Activated T-helper 1 cell treated with anti-CD3 and anti-CD28 coated beads, Interleukin-12 subunit alpha, Interleukin-12 subunit beta, Interleukin-2, Interleukin-4 antibody, amounts not matched to agents 30 ng/mL and 10 ng/mL and 1 ng/mL, durations not matched to agents 14 hours and 24 hours and 36 hours (primary cell): Measurements from ENCODE around the gene GLT8D2. TPM values are rescaled to one million over a fixed set of nuclear protein-coding genes. Genes with fewer than 3 reads are reported as not detected.
"Not testable (repeated sequence)": the region's sequence is repeated elsewhere in the genome, so short reads cannot be mapped to it uniquely, and the experiment has no call there.

ENCODE experiments used
- DNase-seq: peaks from one replicate; pipeline ENCODE4 v3.0.0; 2021; ENCODE audit warnings: low spot score
- H3K27ac Mint-ChIP-seq: one replicate; pipeline ENCODE4 v1.8.0; 2021; ENCODE audit warnings: mild to moderate bottlenecking, mixed read lengths
- H3K27me3 Mint-ChIP-seq: one replicate; pipeline ENCODE4 v1.8.0; 2022; ENCODE audit warnings: mild to moderate bottlenecking, moderate library complexity, mixed read lengths; ENCODE audit not compliant: insufficient read depth
- H3K36me3 Mint-ChIP-seq: one replicate; pipeline ENCODE4 v1.8.0; 2021; ENCODE audit warnings: low read depth, mixed read lengths
- H3K4me1 Mint-ChIP-seq: one replicate; pipeline ENCODE4 v1.8.0; 2021; ENCODE audit warnings: low read depth, mixed read lengths
- H3K4me3 Mint-ChIP-seq: one replicate; pipeline ENCODE4 v1.8.0; 2021; ENCODE audit warnings: mild to moderate bottlenecking, moderate library complexity, mixed read lengths
- H3K9me3 Mint-ChIP-seq: one replicate; pipeline ENCODE4 v1.8.0; 2021; ENCODE audit warnings: mixed read lengths
- intact Hi-C: fragments of 100-400 bp; cut with micrococcal nuclease; formaldehyde crosslinking; loops from one replicate; pipeline ENCODE4 v1.15.1; 2024
- total RNA-seq: library from RNA; stranded (reverse); gene quantifications from 2 replicates; pipeline ENCODE4 v1.2.3, GENCODE V29; 2022

GLT8D2 gene
- total RNA-seq, 1 donor from 2014 or later = 0.13 TPM

DNA sequence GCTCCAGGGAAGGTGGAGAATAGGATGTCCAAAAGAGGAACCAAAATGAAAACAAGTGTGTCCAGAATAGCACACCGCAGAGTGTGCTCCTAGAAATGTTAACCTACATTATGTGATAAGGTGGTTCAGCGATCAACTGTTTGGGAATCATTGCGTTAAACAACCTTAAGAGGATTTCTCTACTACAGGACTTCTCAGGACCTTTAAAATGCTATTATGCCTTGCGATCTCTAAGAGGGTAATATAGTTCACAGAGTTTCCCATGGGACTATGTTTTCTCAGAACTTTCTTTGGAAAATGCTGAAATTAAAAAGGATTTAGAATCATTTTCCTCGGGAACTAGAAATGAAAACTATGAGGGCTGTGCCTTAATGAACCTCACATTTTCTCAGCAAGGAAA is 1.8 kb downstream of the GLT8D2 start:
- no peak overlapping the region for H3K4me3 Mint-ChIP-seq
- intact Hi-C loops = no loop called here
- no peaks in the 10 kb centered on the region for H3K9me3 Mint-ChIP-seq
- peaks cover 7% of the 10 kb centered on the region for H3K4me1 Mint-ChIP-seq
- H3K27me3 Mint-ChIP-seq = peaks cover 45% of the 10 kb centered on the region
- no peak overlapping the region for H3K27ac Mint-ChIP-seq
- no peaks in the 10 kb centered on the region for H3K36me3 Mint-ChIP-seq
- no peak for DNase-seq

DNA sequence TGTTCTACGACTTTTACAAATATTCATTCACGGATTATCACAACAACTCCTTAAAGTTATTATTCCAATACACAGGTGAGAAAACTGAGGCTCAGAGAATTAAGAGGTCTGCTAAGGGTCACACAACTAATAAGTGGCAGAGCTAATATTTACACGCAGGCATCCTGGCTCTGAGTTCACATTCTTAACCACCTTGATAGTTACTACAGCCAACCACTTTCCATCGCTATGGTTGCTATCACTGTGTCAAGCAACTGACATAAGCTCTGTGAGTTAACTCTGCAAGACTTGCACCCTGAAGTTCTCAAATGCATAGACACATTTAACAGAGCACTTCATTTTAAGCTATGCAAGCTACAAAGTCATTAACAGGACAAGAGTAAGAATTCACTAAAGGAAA is 3.7 kb downstream of the GLT8D2 start:
- H3K27ac Mint-ChIP-seq = no peak overlapping the region
- H3K36me3 Mint-ChIP-seq = no peaks in the 10 kb centered on the region
- no peak for DNase-seq
- intact Hi-C loops = no loop called here
- H3K4me1 Mint-ChIP-seq = peaks cover 7% of the 10 kb centered on the region
- H3K9me3 Mint-ChIP-seq = no peaks in the 10 kb centered on the region
- H3K4me3 Mint-ChIP-seq = no peak overlapping the region
- peaks cover 35% of the 10 kb centered on the region for H3K27me3 Mint-ChIP-seq

DNA sequence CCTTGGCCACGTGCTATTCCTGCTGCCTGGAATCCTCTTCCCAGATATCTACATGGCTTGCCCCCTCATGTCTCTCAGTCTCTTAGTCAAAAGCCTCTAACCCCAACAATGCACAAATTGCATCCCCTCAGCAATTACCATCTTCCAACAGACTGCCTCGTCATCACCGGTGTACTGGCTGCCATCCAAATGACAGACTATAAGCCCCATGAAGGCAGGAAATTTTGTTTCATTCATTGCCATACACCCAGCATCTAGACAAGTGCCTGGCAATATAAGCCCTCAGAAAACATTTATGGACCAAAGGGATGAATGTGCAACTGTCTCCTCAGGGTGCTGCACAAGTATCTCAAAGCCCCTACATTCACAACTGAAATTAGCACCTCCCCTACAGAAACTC is 5.8 kb downstream of the GLT8D2 start:
- no peak for DNase-seq
- Mint-ChIP-seq H3K27ac (no peak overlapping the region), H3K36me3 (no peaks in the 10 kb centered on the region), H3K4me3 (no peak overlapping the region), H3K27me3 (peaks cover 17% of the 10 kb centered on the region), H3K9me3 (no peaks in the 10 kb centered on the region), H3K4me1 (no peaks in the 10 kb centered on the region)
- intact Hi-C loops = no loop called here

GRCh38 chr12:104042580-104042979 is 7.4 kb downstream of the GLT8D2 start:
- intact Hi-C loops = no loop called here
- DNase-seq = no peak
- no peaks in the 10 kb centered on the region for H3K36me3 Mint-ChIP-seq
- no peak overlapping the region for H3K4me3 Mint-ChIP-seq
- H3K4me1 Mint-ChIP-seq = no peaks in the 10 kb centered on the region
- H3K27ac Mint-ChIP-seq = no peak overlapping the region
- H3K27me3 Mint-ChIP-seq = peaks cover 10% of the 10 kb centered on the region
- no peaks in the 10 kb centered on the region for H3K9me3 Mint-ChIP-seq

- H3K27ac Mint-ChIP-seq, H3K36me3 Mint-ChIP-seq, intact Hi-C loops, H3K4me3 Mint-ChIP-seq, DNase-seq, H3K4me1 Mint-ChIP-seq, H3K9me3 Mint-ChIP-seq: not testable (repeated sequence)
- H3K27me3 Mint-ChIP-seq = peaks cover 23% of the 10 kb centered on the region
Measured at GRCh38 chr12:104039769-104040168, 10.2 kb downstream of the GLT8D2 start.

GRCh38 chr12:104036143-104036542 is 13.8 kb downstream of the GLT8D2 start:
- H3K27ac Mint-ChIP-seq, H3K4me1 Mint-ChIP-seq: not testable (repeated sequence)

GRCh38 chr12:104030596-104030995 is 19.4 kb downstream of the GLT8D2 start:
- H3K4me1 Mint-ChIP-seq, H3K36me3 Mint-ChIP-seq, H3K27ac Mint-ChIP-seq, DNase-seq, H3K4me3 Mint-ChIP-seq, intact Hi-C loops, H3K9me3 Mint-ChIP-seq, H3K27me3 Mint-ChIP-seq: not testable (repeated sequence)

More at GRCh38 chr12:104036143-104036542, 13.8 kb downstream of the GLT8D2 start:
- H3K27me3 Mint-ChIP-seq = peaks cover 21% of the 10 kb centered on the region
- intact Hi-C loops, H3K36me3 Mint-ChIP-seq, H3K4me3 Mint-ChIP-seq, H3K9me3 Mint-ChIP-seq, DNase-seq: not testable (repeated sequence)

DNA sequence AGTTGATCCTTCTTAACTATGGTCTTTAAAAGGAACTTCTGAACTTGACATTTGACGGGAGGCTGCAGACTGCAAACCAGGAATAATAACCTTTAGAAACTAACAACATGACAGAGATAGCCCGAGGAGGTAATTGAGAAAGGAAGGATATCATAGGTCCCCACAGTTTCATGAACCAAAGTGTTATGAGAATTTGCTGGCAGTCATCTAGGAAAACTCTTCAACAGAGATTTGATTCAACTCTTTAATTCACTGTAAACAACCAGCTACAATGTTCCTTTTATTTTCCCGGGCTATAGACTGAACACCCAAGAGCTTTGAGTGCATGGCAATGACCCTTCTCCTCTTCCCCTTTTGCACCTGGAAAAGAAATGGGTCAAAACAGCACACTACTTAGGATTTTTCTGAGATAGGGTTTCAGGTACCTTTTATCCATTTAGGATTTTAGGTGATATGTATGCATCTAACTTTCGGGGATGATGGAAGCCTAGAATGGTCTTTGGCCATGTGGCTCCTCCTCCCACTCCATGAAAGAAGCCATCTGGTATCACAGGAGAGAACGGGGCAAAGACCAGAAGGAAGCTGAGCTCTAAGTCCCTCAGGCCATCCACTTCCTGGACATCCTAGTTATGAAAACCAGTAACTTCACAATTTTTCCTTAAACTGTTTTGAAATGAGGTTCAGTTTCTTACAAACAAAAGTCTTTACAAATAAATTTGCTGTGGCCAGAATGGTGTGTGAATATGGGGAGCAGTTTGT is 23.0 kb downstream of the GLT8D2 start:
- no peak for DNase-seq
- H3K27me3 Mint-ChIP-seq = peaks cover 6% of the 10 kb centered on the region
- no peaks in the 10 kb centered on the region for H3K9me3 Mint-ChIP-seq
- H3K27ac Mint-ChIP-seq = no peak overlapping the region
- H3K4me3 Mint-ChIP-seq = no peak overlapping the region
- intact Hi-C loops = no loop called here
- H3K36me3 Mint-ChIP-seq = no peaks in the 10 kb centered on the region
- H3K4me1 Mint-ChIP-seq = no peaks in the 10 kb centered on the region

- H3K9me3 Mint-ChIP-seq = no peaks in the 10 kb centered on the region
- intact Hi-C loops = no loop called here
- H3K4me3 Mint-ChIP-seq = no peak overlapping the region
- no peaks in the 10 kb centered on the region for H3K36me3 Mint-ChIP-seq
- H3K27me3 Mint-ChIP-seq = peaks cover 6% of the 10 kb centered on the region
- H3K4me1 Mint-ChIP-seq = no peaks in the 10 kb centered on the region
- H3K27ac Mint-ChIP-seq = no peak overlapping the region
- DNase-seq = no peak
Measured at GRCh38 chr12:104025771-104026170, 24.2 kb downstream of the GLT8D2 start.

DNA sequence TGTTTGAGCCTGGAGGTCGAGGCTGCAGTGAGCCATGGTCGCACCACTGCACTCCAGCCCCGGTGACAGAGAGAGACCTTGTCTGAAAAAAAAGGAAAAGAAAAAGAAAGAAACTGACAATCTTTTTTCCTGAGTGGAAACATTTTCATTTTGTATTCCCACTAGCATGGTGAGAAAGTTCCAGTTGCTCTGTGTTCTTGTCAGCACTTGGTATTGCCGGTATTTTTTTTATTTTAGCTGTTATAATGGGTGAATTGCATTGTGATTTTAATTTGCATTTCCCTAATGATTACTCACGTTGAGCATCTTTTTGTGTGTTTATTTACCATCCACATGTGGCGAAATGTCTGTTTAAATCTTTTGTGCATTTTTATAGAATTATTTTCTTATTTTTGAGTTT is 25.6 kb downstream of the GLT8D2 start:
- intact Hi-C loops = no loop called here
- Mint-ChIP-seq H3K36me3 (no peaks in the 10 kb centered on the region), H3K4me1 (no peaks in the 10 kb centered on the region), H3K27ac (no peak overlapping the region), H3K27me3 (peaks cover 14% of the 10 kb centered on the region), H3K4me3 (no peak overlapping the region), H3K9me3 (no peaks in the 10 kb centered on the region)
- DNase-seq = no peak

- no peak overlapping the region for H3K4me3 Mint-ChIP-seq
- no peaks in the 10 kb centered on the region for H3K4me1 Mint-ChIP-seq
- DNase-seq = no peak
- no peaks in the 10 kb centered on the region for H3K9me3 Mint-ChIP-seq
- H3K27ac Mint-ChIP-seq = no peak overlapping the region
- H3K36me3 Mint-ChIP-seq = no peaks in the 10 kb centered on the region
- H3K27me3 Mint-ChIP-seq = peaks cover 14% of the 10 kb centered on the region
- intact Hi-C loops = no loop called here
Measured at GRCh38 chr12:104023710-104024109, 26.3 kb downstream of the GLT8D2 start.

GRCh38 chr12:104022786-104023185 is 27.2 kb downstream of the GLT8D2 start:
- Mint-ChIP-seq H3K27me3 (peaks cover 14% of the 10 kb centered on the region), H3K4me1 (no peaks in the 10 kb centered on the region), H3K36me3 (no peaks in the 10 kb centered on the region), H3K4me3 (no peak overlapping the region), H3K27ac (no peak overlapping the region), H3K9me3 (no peaks in the 10 kb centered on the region)
- DNase-seq = no peak
- intact Hi-C loops = no loop called here

DNA sequence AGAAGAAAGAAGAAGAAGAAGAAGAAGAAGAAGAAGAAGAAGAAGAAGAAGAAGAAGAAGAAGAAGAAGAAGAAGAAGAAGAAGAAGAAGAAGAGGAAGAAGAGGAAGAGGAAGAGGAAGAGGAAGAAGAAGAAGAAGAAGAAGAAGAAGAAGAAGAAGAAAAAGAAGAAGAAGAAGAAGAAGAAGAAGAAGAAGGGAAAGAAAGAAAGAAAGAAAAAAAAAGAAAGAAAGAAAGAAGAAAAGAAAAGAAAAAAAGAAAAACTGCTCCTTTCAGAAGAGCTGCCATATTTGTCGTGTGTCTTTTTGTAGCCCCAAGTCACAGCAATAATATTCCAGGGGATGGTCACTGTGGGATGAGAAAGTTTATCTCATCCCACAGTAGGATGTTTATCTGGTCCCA is 28.1 kb downstream of the GLT8D2 start:
- not testable (repeated sequence) for H3K9me3 Mint-ChIP-seq, DNase-seq

DNA sequence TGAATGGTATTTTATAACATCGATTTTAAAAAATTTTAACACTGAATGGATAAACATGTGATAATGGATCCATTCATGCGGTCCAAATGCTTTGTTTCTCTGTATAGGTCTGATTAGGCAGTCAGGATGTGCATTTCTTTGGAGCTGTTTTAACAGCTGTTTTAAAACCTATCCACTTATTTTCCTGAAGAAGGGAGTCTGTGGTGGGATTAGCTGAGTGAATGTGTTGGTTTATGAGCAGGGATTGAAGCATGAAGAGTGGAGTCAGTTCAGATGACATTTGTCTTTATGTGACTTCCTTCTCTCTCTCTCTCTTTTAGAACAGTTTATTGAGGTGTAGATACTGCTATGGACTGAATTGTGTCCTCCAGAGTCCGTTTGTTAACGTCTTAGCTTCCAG is 37.7 kb downstream of the GLT8D2 start:
- Mint-ChIP-seq H3K27me3 (peaks cover 16% of the 10 kb centered on the region), H3K36me3 (no peaks in the 10 kb centered on the region), H3K4me3 (no peak overlapping the region), H3K27ac (no peak overlapping the region), H3K4me1 (no peaks in the 10 kb centered on the region), H3K9me3 (no peaks in the 10 kb centered on the region)
- no peak for DNase-seq
- intact Hi-C loops = no loop called here

More for the DNA sequence above, 28.1 kb downstream of the GLT8D2 start:
- H3K27me3 Mint-ChIP-seq = peaks cover 14% of the 10 kb centered on the region
- H3K36me3 Mint-ChIP-seq, intact Hi-C loops, H3K27ac Mint-ChIP-seq, H3K4me1 Mint-ChIP-seq, H3K4me3 Mint-ChIP-seq: not testable (repeated sequence)
